OCI-LY1 (cell line): ENCODE results near the gene AGMO.

Experiments
- CTCF ChIP-seq: fragments of 200-600 bp; sonication (generic), shearing (Covaris generic); IDR thresholded peaks from 2 replicates; pipeline ENCODE4 v1.5.1; 2017; ENCODE audit warnings: mild to moderate bottlenecking, antibody characterized with exemption, low read length, moderate library complexity, mixed read lengths
- EZH2 ChIP-seq: fragments of 200-600 bp; sonication (generic), shearing (Covaris generic); IDR thresholded peaks from 2 replicates; pipeline ENCODE4 v1.8.0; 2017; ENCODE audit warnings: borderline replicate concordance, mixed run types, mild to moderate bottlenecking, antibody characterized with exemption, low read length, moderate library complexity, mixed read lengths

GRCh38 chr7:15178065-15178464, 383.8 kb downstream of the AGMO start:
- TF ChIP-seq CTCF (no peak), EZH2 (no peak)
